ENCODE data around the gene USB1.

- TF ChIP-seq CTCF (conservative IDR thresholded peaks at IDR 0.05; ENCODE audit: low read depth, low read length) (no peak), EZH2 (IDR thresholded peaks at IDR 0.05; ENCODE audit: borderline replicate concordance, low read depth, low read length, poor library complexity, severe bottlenecking) (no peak)
These were observed 47.4 kb upstream of the USB1 start for GRCh38 chr16:57953857-57954256.
